Parathyroid adenoma (tissue), 2 donors: Measurements from ENCODE around the gene ZYX.

Experiments
- H2AFZ ChIP-seq: fragments of 300-600 bp; sonication (generic); one replicate; pipeline ENCODE4 v1.7.0; 2017; ENCODE audit warnings: antibody characterized with exemption, mild to moderate bottlenecking
- H3K27ac ChIP-seq: fragments of 300-600 bp; sonication (generic); one replicate; pipeline ENCODE4 v1.7.0; 2017
- H3K27me3 ChIP-seq: fragments of 300-600 bp; sonication (generic); one replicate; pipeline ENCODE4 v1.7.0; 2017; ENCODE audit warnings: low read length; ENCODE audit not compliant: control insufficient read depth, insufficient read depth
- H3K36me3 ChIP-seq: fragments of 300-600 bp; sonication (generic); one replicate; pipeline ENCODE4 v1.7.0; 2017; ENCODE audit warnings: low read length; ENCODE audit not compliant: control insufficient read depth, insufficient read depth
- H3K4me1 ChIP-seq: fragments of 300-600 bp; sonication (generic); one replicate; pipeline ENCODE4 v1.7.0; 2017; ENCODE audit warnings: control low read depth
- H3K4me2 ChIP-seq: fragments of 300-600 bp; sonication (generic); one replicate; pipeline ENCODE4 v1.7.0; 2017; ENCODE audit warnings: low read length
- H3K4me3 ChIP-seq: fragments of 300-600 bp; sonication (generic); one replicate; pipeline ENCODE4 v1.7.0; 2017; ENCODE audit warnings: low read depth, low read length
- H3K79me2 ChIP-seq: fragments of 300-600 bp; sonication (generic); one replicate; pipeline ENCODE4 v1.7.0; 2017; ENCODE audit warnings: control low read depth
- H3K9ac ChIP-seq: fragments of 300-600 bp; sonication (generic); one replicate; pipeline ENCODE4 v1.7.0; 2017; ENCODE audit warnings: mild to moderate bottlenecking
- H3K9me3 ChIP-seq: fragments of 300-600 bp; sonication (generic); one replicate; pipeline ENCODE4 v1.7.0; 2017; ENCODE audit warnings: low read length; ENCODE audit not compliant: control insufficient read depth
- TF ChIP-seq, protein P1 (sequence below): fragments of 300-600 bp; sonication (generic); IDR thresholded peaks from one replicate; pipeline ENCODE4 v1.7.0; 2017; ENCODE audit warnings: antibody characterized with exemption, mild to moderate bottlenecking
- donor health status: primary hyperparathyroidism.

ZYX gene

DNA sequence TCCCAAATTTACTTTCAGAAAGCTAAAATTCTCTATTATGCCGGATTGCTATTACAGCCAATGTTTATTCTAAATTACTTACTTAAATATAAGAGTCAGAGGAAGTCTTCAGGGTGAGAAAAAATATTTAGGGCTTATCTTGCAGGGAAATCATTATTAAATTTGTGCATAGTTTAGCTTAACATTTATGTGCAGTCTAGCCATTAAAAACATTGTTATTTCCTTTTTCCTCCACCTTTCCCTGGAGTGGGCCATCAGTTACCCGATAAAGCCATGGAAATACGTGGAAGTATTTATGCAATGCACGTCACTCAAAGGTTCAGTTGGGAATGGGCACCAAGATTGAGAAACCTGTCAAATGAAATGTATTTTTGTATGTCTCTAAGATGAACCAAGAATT, 52.6 kb downstream of the ZYX start:
- Histone ChIP-seq H3K27ac (no peak overlapping the region), H3K4me1 (peaks cover 23% of the 10 kb centered on the region), H3K9ac (no peak overlapping the region), H3K4me3 (no peak overlapping the region), H3K4me2 (no peak overlapping the region), H3K36me3 (no peaks in the 10 kb centered on the region), H3K27me3 (no peaks in the 10 kb centered on the region), H2AFZ (no peak overlapping the region), H3K9me3 (no peaks in the 10 kb centered on the region), H3K79me2 (no peaks in the 10 kb centered on the region)
- TF ChIP-seq, protein P1, sequence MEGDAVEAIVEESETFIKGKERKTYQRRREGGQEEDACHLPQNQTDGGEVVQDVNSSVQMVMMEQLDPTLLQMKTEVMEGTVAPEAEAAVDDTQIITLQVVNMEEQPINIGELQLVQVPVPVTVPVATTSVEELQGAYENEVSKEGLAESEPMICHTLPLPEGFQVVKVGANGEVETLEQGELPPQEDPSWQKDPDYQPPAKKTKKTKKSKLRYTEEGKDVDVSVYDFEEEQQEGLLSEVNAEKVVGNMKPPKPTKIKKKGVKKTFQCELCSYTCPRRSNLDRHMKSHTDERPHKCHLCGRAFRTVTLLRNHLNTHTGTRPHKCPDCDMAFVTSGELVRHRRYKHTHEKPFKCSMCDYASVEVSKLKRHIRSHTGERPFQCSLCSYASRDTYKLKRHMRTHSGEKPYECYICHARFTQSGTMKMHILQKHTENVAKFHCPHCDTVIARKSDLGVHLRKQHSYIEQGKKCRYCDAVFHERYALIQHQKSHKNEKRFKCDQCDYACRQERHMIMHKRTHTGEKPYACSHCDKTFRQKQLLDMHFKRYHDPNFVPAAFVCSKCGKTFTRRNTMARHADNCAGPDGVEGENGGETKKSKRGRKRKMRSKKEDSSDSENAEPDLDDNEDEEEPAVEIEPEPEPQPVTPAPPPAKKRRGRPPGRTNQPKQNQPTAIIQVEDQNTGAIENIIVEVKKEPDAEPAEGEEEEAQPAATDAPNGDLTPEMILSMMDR, result no peak

DNA sequence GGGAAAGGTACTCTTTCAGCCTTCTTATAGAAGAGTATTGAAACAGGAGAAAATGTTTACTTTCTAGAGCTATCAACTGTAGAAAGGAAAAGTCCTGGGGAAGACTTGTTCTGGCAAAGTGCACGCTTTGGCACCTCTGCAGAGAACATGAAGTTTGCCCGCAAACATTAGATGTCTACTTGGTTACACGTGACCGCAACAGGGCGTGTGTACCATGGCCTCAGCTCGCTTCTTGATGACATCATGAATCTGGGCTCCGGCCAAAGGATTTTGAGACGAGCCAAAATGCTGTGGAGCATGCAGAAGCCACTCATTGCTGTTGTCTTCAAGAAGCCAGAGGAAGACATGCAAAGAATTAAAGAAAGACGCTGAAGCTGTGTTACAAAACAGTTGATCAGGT, 53.5 kb downstream of the ZYX start:
- peaks cover 23% of the 10 kb centered on the region for H3K4me1 ChIP-seq
- TF ChIP-seq, protein P1, result no peak
- peak overlapping the region; percentile 2 for H3K4me2 ChIP-seq
- no peaks in the 10 kb centered on the region for H3K27me3 ChIP-seq
- H3K9ac ChIP-seq, result no peak overlapping the region
- H3K4me3 ChIP-seq, result no peak overlapping the region
- H3K9me3 ChIP-seq, result no peaks in the 10 kb centered on the region
- no peaks in the 10 kb centered on the region for H3K79me2 ChIP-seq
- peak overlapping the region; percentile 8 for H3K27ac ChIP-seq
- H2AFZ ChIP-seq, result peak overlapping the region; percentile 14
- H3K36me3 ChIP-seq, result no peaks in the 10 kb centered on the region

DNA sequence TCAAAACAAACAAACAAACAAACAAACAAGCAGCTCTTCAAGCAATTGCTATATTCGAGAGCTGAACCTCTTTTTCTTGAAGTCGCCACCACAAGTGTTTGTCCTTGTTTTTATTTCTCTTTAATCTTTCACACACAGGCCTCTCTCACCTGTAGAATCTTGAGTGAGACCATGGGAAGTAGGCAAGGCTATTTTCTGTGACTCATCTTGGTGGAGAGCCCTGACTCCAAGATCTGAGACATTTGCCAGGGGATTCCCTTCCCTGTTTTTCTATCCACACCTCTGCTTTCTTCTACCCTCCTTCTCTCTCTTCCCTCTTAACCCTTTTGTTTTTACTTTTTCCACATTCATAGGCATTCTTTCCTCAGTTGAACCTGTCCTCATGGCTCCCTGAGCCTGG, 54.1 kb downstream of the ZYX start:
- no peaks in the 10 kb centered on the region for H3K27me3 ChIP-seq
- peak overlapping the region; percentile 8 for H3K27ac ChIP-seq
- no peaks in the 10 kb centered on the region for H3K36me3 ChIP-seq
- H3K4me1 ChIP-seq, result peaks cover 23% of the 10 kb centered on the region
- H3K9ac ChIP-seq, result no peak overlapping the region
- H2AFZ ChIP-seq, result no peak overlapping the region
- H3K79me2 ChIP-seq, result no peaks in the 10 kb centered on the region
- H3K4me2 ChIP-seq, result no peak overlapping the region
- TF ChIP-seq, protein P1, result no peak
- H3K9me3 ChIP-seq, result no peaks in the 10 kb centered on the region
- no peak overlapping the region for H3K4me3 ChIP-seq

DNA sequence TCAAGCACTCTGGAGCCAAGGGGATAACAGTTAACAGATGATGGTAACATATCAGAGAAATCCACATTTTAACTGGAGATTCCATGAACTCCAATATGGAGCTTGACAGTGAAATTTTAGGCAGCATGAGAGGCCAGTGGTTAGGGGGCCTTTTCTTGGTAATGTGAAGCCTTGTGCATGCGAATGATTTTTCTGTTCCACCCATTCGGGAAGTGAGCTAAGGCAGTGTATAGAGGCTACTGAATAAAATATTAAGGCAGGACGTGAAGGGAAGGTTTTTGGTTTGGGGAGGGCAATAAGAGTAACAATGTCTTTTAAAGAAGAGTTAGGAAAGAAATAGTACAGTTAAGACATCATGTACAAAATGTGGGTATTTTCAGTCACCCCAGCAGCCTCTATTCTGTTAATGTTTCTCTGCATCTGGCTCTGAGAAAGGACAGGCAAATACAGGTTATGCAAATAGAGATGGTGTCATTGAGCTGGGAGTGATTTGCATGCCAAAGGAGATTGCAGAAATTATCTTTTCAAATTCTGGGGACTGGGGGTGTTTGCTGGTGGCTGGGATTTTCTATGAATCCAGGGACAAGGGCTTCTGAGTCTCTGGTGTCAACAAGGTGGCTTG, 55.3 kb downstream of the ZYX start:
- H3K4me3 ChIP-seq, result no peak overlapping the region
- TF ChIP-seq, protein P1, result no peak
- no peak overlapping the region for H2AFZ ChIP-seq
- H3K9ac ChIP-seq, result no peak overlapping the region
- peaks cover 23% of the 10 kb centered on the region for H3K4me1 ChIP-seq
- no peaks in the 10 kb centered on the region for H3K36me3 ChIP-seq
- H3K79me2 ChIP-seq, result no peaks in the 10 kb centered on the region
- H3K9me3 ChIP-seq, result no peaks in the 10 kb centered on the region
- no peak overlapping the region for H3K4me2 ChIP-seq
- no peaks in the 10 kb centered on the region for H3K27me3 ChIP-seq
- no peak overlapping the region for H3K27ac ChIP-seq

DNA sequence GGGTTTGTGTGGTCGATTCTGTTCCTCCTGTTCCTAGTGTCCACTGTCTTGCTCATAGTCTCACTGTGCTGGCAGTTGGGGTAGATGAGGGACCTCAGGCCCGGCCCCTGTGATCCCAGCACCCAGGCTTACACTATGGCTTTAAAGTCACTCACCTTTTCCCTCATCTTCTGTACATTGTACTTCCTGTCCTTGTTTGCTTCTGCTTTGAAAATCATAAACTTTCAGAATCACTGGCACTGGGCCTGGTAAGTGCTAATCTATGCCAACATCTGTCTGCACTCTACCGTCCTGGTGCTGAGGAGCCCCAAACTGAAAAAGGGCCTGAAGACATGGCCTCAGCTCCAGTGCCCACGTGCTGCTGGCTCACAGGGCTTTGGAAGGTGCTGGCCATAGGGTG, 56.4 kb downstream of the ZYX start:
- H3K4me2 ChIP-seq, result peak overlapping the region; percentile 10
- H3K9ac ChIP-seq, result no peak overlapping the region
- no peaks in the 10 kb centered on the region for H3K27me3 ChIP-seq
- TF ChIP-seq, protein P1, result no peak
- no peaks in the 10 kb centered on the region for H3K36me3 ChIP-seq
- no peaks in the 10 kb centered on the region for H3K9me3 ChIP-seq
- H3K27ac ChIP-seq, result no peak overlapping the region
- H3K79me2 ChIP-seq, result no peaks in the 10 kb centered on the region
- H3K4me1 ChIP-seq, result peaks cover 23% of the 10 kb centered on the region
- H3K4me3 ChIP-seq, result no peak overlapping the region
- peak overlapping the region; percentile 73 for H2AFZ ChIP-seq
